Endothelial cell of umbilical vein (primary cell): ENCODE measurements around the gene BCL10. TPM values are rescaled to one million over a fixed set of nuclear protein-coding genes. Genes with fewer than 3 reads are reported as not detected.

Source experiments
- BruUV-seq: library from RNA; stranded (reverse); fragments of 400-500 nt; replicated peaks from 2 replicates; lab custom pipeline; 2021; lab: Mats Ljungman, UMichigan
- CTCF ChIA-PET: fragments of 300-600, 350-600 bp; sonication (Branson Sonifier 250); formaldehyde crosslinking; loops from one replicate; lab custom pipeline; 2021; ENCODE audit warnings: antibody characterized with exemption, inconsistent platforms; lab: Charles Lee
- POLR2A ChIA-PET: fragments of 300-600, 350-600 bp; sonication (Branson Sonifier 250); formaldehyde crosslinking; loops from one replicate; lab custom pipeline; 2021; ENCODE audit warnings: antibody characterized with exemption, inconsistent platforms; lab: Charles Lee
- DNase-seq: peaks from one replicate; pipeline ENCODE4 v3.0.0-alpha.2; 2011; ENCODE audit warnings: low read depth, low spot score
- FAIRE-seq: peaks from 2 replicates; lab custom pipeline; 2011; peaks lifted over from hg19 to GRCh38; lab: Jason Lieb, UNC
- H2AFZ ChIP-seq: 2 replicates; pipeline ENCODE4 v1.6.0; 2012; ENCODE audit warnings: low read depth, low read length, control low read depth, inconsistent platforms
- H3K27ac ChIP-seq: 2 replicates; pipeline ENCODE4 v1.5.1; 2011; ENCODE audit warnings: low read depth, mild to moderate bottlenecking, control low read depth, low read length, moderate library complexity; ENCODE audit not compliant: insufficient read depth
- H3K27me3 ChIP-seq, 2 experiments: 2 replicates each; pipeline versions ENCODE4 v1.6.0 to v1.6.1; 2011; ENCODE audit warnings: low read length in 2 of 2, mixed read lengths in 1 of 2; ENCODE audit not compliant: control insufficient read depth in 2 of 2, insufficient read depth in 2 of 2
- H3K36me3 ChIP-seq, 2 experiments: 2 replicates in 1 of 2; 3 replicates in 1 of 2; pipeline ENCODE4 v1.5.1; 2011; ENCODE audit warnings: low read length in 2 of 2, mild to moderate bottlenecking in 1 of 2, moderate library complexity in 1 of 2; ENCODE audit not compliant: control insufficient read depth in 2 of 2, insufficient read depth in 2 of 2; ENCODE audit errors: extremely low read depth in 1 of 2
- H3K4me1 ChIP-seq: 3 replicates; pipeline ENCODE4 v1.5.1; 2011; ENCODE audit warnings: mild to moderate bottlenecking, low read length; ENCODE audit not compliant: control insufficient read depth, insufficient read depth; ENCODE audit errors: extremely low read depth
- H3K4me2 ChIP-seq: 2 replicates; pipeline ENCODE4 v1.6.1; 2011; ENCODE audit warnings: low read length, control low read depth, mixed read lengths; ENCODE audit not compliant: insufficient read depth
- H3K4me3 ChIP-seq, 3 experiments: fragments of 200-600 bp in 1 of 3; sonication (generic), shearing (Covaris generic) in 1 of 3; replicated peaks in 1 of 3; 2 replicates each; pipeline ENCODE4 v1.5.1; 2011 to 2016; ENCODE audit warnings: control low read depth in 3 of 3, low read length in 3 of 3, mild to moderate bottlenecking in 2 of 3, inconsistent platforms in 1 of 3, low read depth in 1 of 3, moderate library complexity in 1 of 3; ENCODE audit not compliant: insufficient read depth in 1 of 3
- H3K79me2 ChIP-seq: 2 replicates; pipeline ENCODE4 v1.6.0; 2012; ENCODE audit warnings: low read length, inconsistent platforms; ENCODE audit not compliant: control insufficient read depth, insufficient read depth
- H3K9ac ChIP-seq: replicated peaks from 2 replicates; pipeline ENCODE3; 2011; ENCODE audit warnings: low read length, control low read depth; ENCODE audit not compliant: insufficient read depth; ENCODE audit errors: extremely low read depth
- H3K9me1 ChIP-seq: replicated peaks from 3 replicates; pipeline ENCODE4 v1.6.0; 2011; ENCODE audit warnings: mild to moderate bottlenecking, low read length; ENCODE audit not compliant: control insufficient read depth, insufficient read depth; ENCODE audit errors: extremely low read depth
- H3K9me3 ChIP-seq: replicated peaks from 2 replicates; pipeline ENCODE4 v1.5.1; 2012; ENCODE audit warnings: low read length, inconsistent platforms; ENCODE audit not compliant: control insufficient read depth, insufficient read depth
- H4K20me1 ChIP-seq: replicated peaks from 2 replicates; pipeline ENCODE3; 2011; ENCODE audit warnings: mild to moderate bottlenecking, low read length; ENCODE audit not compliant: control insufficient read depth, insufficient read depth; ENCODE audit errors: extremely low read depth
- EZH2 ChIP-seq: IDR thresholded peaks from 2 replicates; pipeline ENCODE4 v1.6.1; 2012; ENCODE audit warnings: borderline replicate concordance, low read depth, mild to moderate bottlenecking, moderate library complexity, low read length, inconsistent platforms; ENCODE audit not compliant: severe bottlenecking
- JUN ChIP-seq: IDR thresholded peaks from 2 replicates; pipeline ENCODE4 v1.6.1; 2011; ENCODE audit warnings: borderline replicate concordance, low read depth; ENCODE audit not compliant: insufficient read length, insufficient read depth
- MAX ChIP-seq: IDR thresholded peaks from 2 replicates; pipeline ENCODE4 v1.6.1; 2011; ENCODE audit not compliant: insufficient read depth, insufficient read length
- MYC ChIP-seq: IDR thresholded peaks from one replicate; pipeline ENCODE4 v1.6.1; 2011; ENCODE audit warnings: mild to moderate bottlenecking, low read depth, low read length
- POLR2A ChIP-seq: IDR thresholded peaks from 2 replicates; pipeline ENCODE4 v1.6.1; 2012; ENCODE audit warnings: low read depth, mild to moderate bottlenecking, control low read depth, low read length
- dilution Hi-C: fragments of 300-500 bp; cut with MboI; formaldehyde crosslinking; loops from one replicate; pipeline ENCODE4 v1.15.0; 2019; ENCODE audit warnings: low sequenced_read_pairs; ENCODE audit not compliant: extremely low pct_ligation_motif_present
- intact Hi-C: fragments of 100-400 bp; cut with micrococcal nuclease; formaldehyde crosslinking; loops from one replicate; pipeline ENCODE4 v1.10.0; 2022
- polyA plus RNA-seq, 4 experiments: library from polyadenylated mRNA; depleted of rRNA in 3 of 4; stranded (reverse) in 3 of 4; unstranded in 1 of 4; fragments of >200 nt; gene quantifications; 2 replicates each; pipeline versions ENCODE4 v1.2.1 to v1.2.3, GENCODE V29; 2011 to 2012; ENCODE audit warnings: missing spikeins in 1 of 4
- total RNA-seq: library from RNA; stranded (reverse); gene quantifications from 2 replicates; pipeline ENCODE4 v1.2.3, GENCODE V29; 2021

The BCL10 gene
- total and polyA plus RNA-seq, 2 donors (not counting 3 experiments of a cell fraction or from before 2014, with no cell fraction given) = 16.1 to 78.6 TPM

- dilution Hi-C loops = loop anchor here (25.0 kb wide), 1 partner anchor 381 kb away; no protein-coding TSS in a partner anchor
- no peaks in the 10 kb centered on the region for H3K79me2 ChIP-seq
- H4K20me1 ChIP-seq = no peaks in the 10 kb centered on the region
- ChIA-PET CTCF (interaction anchor here (0.7 to 1.9 kb wide), 5 partner anchors 47 to 361 kb away, joined by 3 to 9 read pairs (median 4); partner anchors contain the start of genes C1orf52 and CCN1), POLR2A (no interaction called here)
- TF ChIP-seq JUN (no peak), MYC (no peak)
- no peaks in the 10 kb centered on the region for H3K9me3 ChIP-seq
- no peaks in the 10 kb centered on the region for H3K36me3 ChIP-seq
- DNase-seq (no peak), FAIRE-seq (no peak)
- no TSS peak for BruUV-seq
- no peak overlapping the region for H3K4me2 ChIP-seq
- no peak overlapping the region for H3K4me3 ChIP-seq
- intact Hi-C loops = loop anchor here (10.0 kb wide), 1 partner anchor 609 kb away; no protein-coding TSS in a partner anchor
- no peak overlapping the region for H3K9ac ChIP-seq
- no peaks in the 10 kb centered on the region for H3K27me3 ChIP-seq
- no peak overlapping the region for H2AFZ ChIP-seq
- no peak overlapping the region for H3K27ac ChIP-seq
- H3K9me1 ChIP-seq = no peaks in the 10 kb centered on the region
- H3K4me1 ChIP-seq = peaks cover 13% of the 10 kb centered on the region
These were observed 29.8 kb upstream of the BCL10 start for GRCh38 chr1:85306236-85306635.

GRCh38 chr1:85303440-85304162, 27.2 kb upstream of the BCL10 start:
- BruUV-seq = no TSS peak
- no peak for DNase-seq
- Histone ChIP-seq H3K9me3 (no peaks in the 10 kb centered on the region), H3K36me3 (no peaks in the 10 kb centered on the region), H3K9ac (no peak overlapping the region), H3K9me1 (no peaks in the 10 kb centered on the region), H3K4me2 (no peak overlapping the region), H3K79me2 (no peaks in the 10 kb centered on the region), H3K4me3 (no peak overlapping the region), H3K27me3 (no peaks in the 10 kb centered on the region), H2AFZ (no peak overlapping the region), H4K20me1 (no peaks in the 10 kb centered on the region), H3K4me1 (peaks cover 15% of the 10 kb centered on the region), H3K27ac (no peak overlapping the region)
- no peak for FAIRE-seq
- dilution Hi-C loops (loop anchor here (25.0 kb wide), 1 partner anchor 384 kb away; no protein-coding TSS in a partner anchor), intact Hi-C loops (loop anchor here (10.0 kb wide), 1 partner anchor 611 kb away; no protein-coding TSS in a partner anchor)
- CTCF ChIA-PET = interaction anchor here (1.8 kb wide), 1 partner anchor 359 kb away, joined by 6 read pairs; no protein-coding TSS in a partner anchor
- POLR2A ChIA-PET = no interaction called here
- TF ChIP-seq EZH2 = no peak
- TF ChIP-seq MYC = no peak
- no peak for TF ChIP-seq MAX
- no peak for TF ChIP-seq POLR2A
